Fibroblast of lung (primary cell): ENCODE measurements around the gene TRIM34. TPM values are rescaled to one million over a fixed set of nuclear protein-coding genes. Genes with fewer than 3 reads are reported as not detected.

Experiments
- DNase-seq, 2 donors: peaks; one replicate each; pipeline versions ENCODE4 v3.0.0 to v3.0.0-alpha.2; 2010; ENCODE audit warnings: low read depth in 2 of 2
- H2AFZ ChIP-seq: 2 replicates; pipeline ENCODE4 v1.5.1; 2012; ENCODE audit warnings: low read length, control low read depth, inconsistent platforms
- H3K27ac ChIP-seq: 2 replicates; pipeline ENCODE4 v1.5.1; 2011; ENCODE audit warnings: low read length, control low read depth; ENCODE audit not compliant: insufficient read depth
- H3K27me3 ChIP-seq: 2 replicates; pipeline ENCODE4 v1.5.1; 2011; ENCODE audit warnings: mild to moderate bottlenecking, low read length; ENCODE audit not compliant: control insufficient read depth, insufficient read depth
- H3K36me3 ChIP-seq: 2 replicates; pipeline ENCODE4 v1.5.1; 2011; ENCODE audit warnings: low read length; ENCODE audit not compliant: control insufficient read depth, insufficient read depth
- H3K4me1 ChIP-seq: 2 replicates; pipeline ENCODE4 v1.5.1; 2011; ENCODE audit warnings: low read length; ENCODE audit not compliant: control insufficient read depth, insufficient read depth; ENCODE audit errors: extremely low read depth
- H3K4me2 ChIP-seq: 2 replicates; pipeline ENCODE4 v1.5.1; 2011; ENCODE audit warnings: low read length, control low read depth; ENCODE audit not compliant: insufficient read depth; ENCODE audit errors: extremely low read depth
- H3K4me3 ChIP-seq, 4 experiments: fragments of 200-600 bp in 1 of 4; sonication (generic) in 1 of 4; replicated peaks in 1 of 4; 2 replicates each; pipeline ENCODE4 v1.5.1; 2011 to 2016; ENCODE audit warnings: low read length in 4 of 4, low read depth in 3 of 4, mild to moderate bottlenecking in 3 of 4, control low read depth in 2 of 4, inconsistent platforms in 1 of 4, mixed read lengths in 1 of 4; ENCODE audit not compliant: insufficient read depth in 1 of 4; ENCODE audit errors: control extremely low read depth in 1 of 4
- H3K79me2 ChIP-seq: 2 replicates; pipeline ENCODE4 v1.5.1; 2012; ENCODE audit warnings: mild to moderate bottlenecking, low read length, inconsistent platforms; ENCODE audit not compliant: control insufficient read depth, insufficient read depth
- H3K9ac ChIP-seq: 2 replicates; pipeline ENCODE4 v1.5.1; 2011; ENCODE audit warnings: mild to moderate bottlenecking, low read length, control low read depth; ENCODE audit not compliant: insufficient read depth
- H3K9me3 ChIP-seq: 2 replicates; pipeline ENCODE4 v1.5.1; 2012; ENCODE audit warnings: low read depth, low read length; ENCODE audit not compliant: control insufficient read depth, insufficient read depth
- H4K20me1 ChIP-seq: 2 replicates; pipeline ENCODE4 v1.5.1; 2011; ENCODE audit warnings: low read length; ENCODE audit not compliant: control insufficient read depth, insufficient read depth; ENCODE audit errors: extremely low read depth
- EZH2 ChIP-seq: IDR thresholded peaks from 2 replicates; pipeline ENCODE4 v1.5.1; 2012; ENCODE audit warnings: low read length, control low read depth, mild to moderate bottlenecking; ENCODE audit errors: missing control alignments
- polyA plus RNA-seq, 2 donors: library from polyadenylated mRNA; depleted of rRNA in 1 of 2; stranded (reverse) in 1 of 2; unstranded in 1 of 2; fragments of >200 nt; gene quantifications; 2 replicates each; pipeline ENCODE4 v1.2.1, GENCODE V29; 2011 to 2012; ENCODE audit warnings: missing spikeins in 1 of 2
- total RNA-seq: library from RNA; depleted of rRNA; stranded (reverse); fragments of >200 nt; gene quantifications from 2 replicates; pipeline ENCODE4 v1.2.1, GENCODE V29; 2014
- TF ChIP-seq, protein P1 (sequence below), 2 donors: IDR thresholded peaks in 1 of 2; conservative IDR thresholded peaks in 1 of 2; 1 replicate in 1 of 2; 2 replicates in 1 of 2; pipeline ENCODE4 v1.5.1; 2011 to 2012; ENCODE audit warnings: low read length in 2 of 2, control low read depth in 1 of 2, inconsistent platforms in 1 of 2, low read depth in 1 of 2, mild to moderate bottlenecking in 1 of 2

The TRIM34 gene
- total and polyA plus RNA-seq, 2 donors (not counting 1 experiment from before 2014, with no cell fraction given): 17.8 to 18.5 TPM

DNA sequence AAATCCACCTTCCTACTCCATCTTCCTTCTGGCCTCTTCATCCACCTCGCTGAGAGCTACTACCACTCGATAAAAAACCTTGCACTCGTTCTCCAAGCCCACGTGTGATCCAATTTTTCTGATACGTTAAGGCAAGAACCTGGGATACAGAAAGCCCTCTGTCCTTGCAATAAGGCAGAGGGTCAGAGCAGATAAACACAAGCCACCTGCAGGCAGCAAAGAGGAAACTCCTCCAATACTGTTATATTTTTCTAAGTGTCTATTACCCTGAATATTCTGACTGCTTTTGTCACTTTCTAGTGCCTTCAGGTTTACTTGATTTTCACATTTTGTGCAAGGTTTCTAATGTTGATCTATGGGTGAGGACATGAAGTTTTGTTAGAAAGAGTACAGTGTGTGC is 33.5 kb downstream of the TRIM34 start:
- no peaks in the 10 kb centered on the region for H3K4me1 ChIP-seq
- no peaks in the 10 kb centered on the region for H3K36me3 ChIP-seq
- H3K4me2 ChIP-seq: no peak overlapping the region
- H3K9me3 ChIP-seq: no peaks in the 10 kb centered on the region
- H3K79me2 ChIP-seq: no peaks in the 10 kb centered on the region
- DNase-seq: no peak
- H3K27ac ChIP-seq: no peak overlapping the region
- H3K27me3 ChIP-seq: no peaks in the 10 kb centered on the region
- TF ChIP-seq, protein P1, sequence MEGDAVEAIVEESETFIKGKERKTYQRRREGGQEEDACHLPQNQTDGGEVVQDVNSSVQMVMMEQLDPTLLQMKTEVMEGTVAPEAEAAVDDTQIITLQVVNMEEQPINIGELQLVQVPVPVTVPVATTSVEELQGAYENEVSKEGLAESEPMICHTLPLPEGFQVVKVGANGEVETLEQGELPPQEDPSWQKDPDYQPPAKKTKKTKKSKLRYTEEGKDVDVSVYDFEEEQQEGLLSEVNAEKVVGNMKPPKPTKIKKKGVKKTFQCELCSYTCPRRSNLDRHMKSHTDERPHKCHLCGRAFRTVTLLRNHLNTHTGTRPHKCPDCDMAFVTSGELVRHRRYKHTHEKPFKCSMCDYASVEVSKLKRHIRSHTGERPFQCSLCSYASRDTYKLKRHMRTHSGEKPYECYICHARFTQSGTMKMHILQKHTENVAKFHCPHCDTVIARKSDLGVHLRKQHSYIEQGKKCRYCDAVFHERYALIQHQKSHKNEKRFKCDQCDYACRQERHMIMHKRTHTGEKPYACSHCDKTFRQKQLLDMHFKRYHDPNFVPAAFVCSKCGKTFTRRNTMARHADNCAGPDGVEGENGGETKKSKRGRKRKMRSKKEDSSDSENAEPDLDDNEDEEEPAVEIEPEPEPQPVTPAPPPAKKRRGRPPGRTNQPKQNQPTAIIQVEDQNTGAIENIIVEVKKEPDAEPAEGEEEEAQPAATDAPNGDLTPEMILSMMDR (conservative IDR thresholded peaks at IDR 0.05 in 1 of 2, IDR thresholded peaks at IDR 0.05 in 1 of 2; ENCODE audit: low read depth in 1 of 2, low read length in 2 of 2): no peak
- no peak for TF ChIP-seq EZH2
- H3K4me3 ChIP-seq: no peak overlapping the region
- H2AFZ ChIP-seq: no peak overlapping the region
- H3K9ac ChIP-seq: no peak overlapping the region
- no peaks in the 10 kb centered on the region for H4K20me1 ChIP-seq

DNA sequence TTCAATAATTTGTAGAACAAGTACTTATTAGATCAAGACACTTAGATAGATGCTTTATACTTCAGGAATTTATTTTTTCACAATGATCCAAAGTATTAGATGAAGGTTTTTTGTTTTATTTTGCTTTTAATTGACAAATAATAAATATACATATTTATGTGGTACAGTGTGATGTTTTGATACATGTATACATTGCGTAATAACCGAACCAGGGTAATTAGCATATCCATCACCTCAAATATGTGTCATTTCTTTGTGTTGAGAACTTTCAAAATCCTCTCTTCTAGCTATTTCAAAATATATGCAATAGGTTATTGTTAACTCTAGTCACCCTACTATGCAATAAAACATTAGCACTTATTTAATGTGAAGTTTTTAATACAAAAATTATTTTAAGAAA is 38.7 kb downstream of the TRIM34 start:
- no peak overlapping the region for H3K27ac ChIP-seq
- TF ChIP-seq, protein P1 (conservative IDR thresholded peaks at IDR 0.05 in 1 of 2, IDR thresholded peaks at IDR 0.05 in 1 of 2; ENCODE audit: low read depth in 1 of 2, low read length in 2 of 2): no peak
- TF ChIP-seq EZH2: no peak
- H3K27me3 ChIP-seq: no peaks in the 10 kb centered on the region
- no peak for DNase-seq
- no peaks in the 10 kb centered on the region for H3K9me3 ChIP-seq
- H2AFZ ChIP-seq: no peak overlapping the region
- H3K4me3 ChIP-seq: no peak overlapping the region
- no peaks in the 10 kb centered on the region for H3K36me3 ChIP-seq
- H3K4me2 ChIP-seq: no peak overlapping the region
- H3K4me1 ChIP-seq: no peaks in the 10 kb centered on the region
- no peaks in the 10 kb centered on the region for H4K20me1 ChIP-seq
- no peaks in the 10 kb centered on the region for H3K79me2 ChIP-seq
- H3K9ac ChIP-seq: no peak overlapping the region

DNA sequence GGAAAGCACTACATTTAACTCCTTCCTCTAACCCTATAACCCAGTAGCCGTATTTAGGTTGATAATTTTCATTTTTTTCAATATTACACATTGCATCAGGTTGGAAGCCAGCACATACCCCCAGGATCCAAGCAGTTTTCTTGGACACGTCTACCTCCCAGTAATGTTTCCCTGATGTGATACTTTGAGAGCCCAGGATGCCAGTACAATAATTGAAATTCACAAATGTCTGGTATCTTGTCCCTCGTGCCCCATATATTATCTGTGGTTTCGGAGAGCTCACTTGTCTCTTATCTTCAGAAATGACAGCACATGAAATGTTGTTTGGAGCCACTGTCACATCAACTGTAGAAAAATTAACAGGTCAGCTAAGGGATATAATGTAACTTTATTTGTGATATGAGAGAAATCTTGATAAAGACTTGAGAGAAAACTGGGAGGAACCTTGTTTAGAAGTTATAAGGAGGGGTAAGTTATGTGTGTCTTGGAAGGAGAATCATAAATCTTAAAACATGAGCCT is 40.3 kb downstream of the TRIM34 start:
- Histone ChIP-seq H3K27me3 (no peaks in the 10 kb centered on the region), H3K4me1 (no peaks in the 10 kb centered on the region), H3K4me3 (no peak overlapping the region), H2AFZ (no peak overlapping the region), H3K36me3 (no peaks in the 10 kb centered on the region), H3K9me3 (no peaks in the 10 kb centered on the region), H4K20me1 (no peaks in the 10 kb centered on the region), H3K4me2 (no peak overlapping the region), H3K79me2 (no peaks in the 10 kb centered on the region), H3K9ac (no peak overlapping the region), H3K27ac (no peak overlapping the region)
- TF ChIP-seq, protein P1 (conservative IDR thresholded peaks at IDR 0.05 in 1 of 2, IDR thresholded peaks at IDR 0.05 in 1 of 2; ENCODE audit: low read depth in 1 of 2, low read length in 2 of 2): no peak
- TF ChIP-seq EZH2: no peak
- DNase-seq: no peak
